GM23338 (cell line): ENCODE results near the gene GAB2. TPM values are rescaled to one million over a fixed set of nuclear protein-coding genes. Genes with fewer than 3 reads are reported as not detected.

Experiments used
- ATAC-seq: fragments of 200-7000 bp; cut with Tn5 transposase; 3 replicates; pipeline ENCODE4 v1.9.1; 2020
- DNase-seq: peaks from one replicate; pipeline ENCODE4 v3.0.0-alpha.2; 2015; ENCODE audit warnings: low spot score
- H2AFZ ChIP-seq: fragments of 200-600 bp; sonication (generic); 2 replicates; pipeline ENCODE4 v1.8.0; 2016; ENCODE audit warnings: antibody characterized with exemption, mild to moderate bottlenecking, moderate library complexity
- H3F3A ChIP-seq: fragments of 200-600 bp; sonication (generic); replicated peaks from 2 replicates; pipeline ENCODE4 v1.8.0; 2017; ENCODE audit warnings: antibody characterized with exemption, mixed run types, low read depth
- H3K27ac ChIP-seq: fragments of 200-600 bp; sonication (generic); 2 replicates; pipeline ENCODE4 v1.6.1; 2016; ENCODE audit warnings: low read depth
- H3K27me3 ChIP-seq: fragments of 200-600 bp; sonication (generic); 2 replicates; pipeline ENCODE4 v1.8.0; 2016; ENCODE audit warnings: mild to moderate bottlenecking, mixed run types, moderate library complexity; ENCODE audit not compliant: insufficient read depth
- H3K36me3 ChIP-seq: fragments of 200-600 bp; sonication (generic); 2 replicates; pipeline ENCODE4 v1.8.0; 2016; ENCODE audit warnings: mild to moderate bottlenecking; ENCODE audit not compliant: insufficient read depth
- H3K4me1 ChIP-seq: fragments of 200-600 bp; sonication (generic); 2 replicates; pipeline ENCODE4 v1.8.0; 2016; ENCODE audit warnings: mild to moderate bottlenecking, moderate library complexity; ENCODE audit not compliant: insufficient read depth
- H3K4me2 ChIP-seq: fragments of 200-600 bp; sonication (generic); 2 replicates; pipeline ENCODE4 v1.7.1; 2017; ENCODE audit warnings: mixed run types
- H3K4me3 ChIP-seq: fragments of 200-600 bp; sonication (generic); 2 replicates; pipeline ENCODE4 v1.6.1; 2016; ENCODE audit warnings: mixed run types
- H3K79me2 ChIP-seq: fragments of 200-600 bp; sonication (generic); replicated peaks from 2 replicates; pipeline ENCODE4 v1.8.0; 2017; ENCODE audit warnings: mild to moderate bottlenecking; ENCODE audit not compliant: insufficient read depth
- H3K9me2 ChIP-seq: fragments of 200-600 bp; sonication (generic); 2 replicates; pipeline ENCODE4 v1.8.0; 2017; ENCODE audit not compliant: insufficient read depth
- H4K20me1 ChIP-seq: fragments of 200-600 bp; sonication (generic); replicated peaks from 2 replicates; pipeline ENCODE4 v1.8.0; 2017; ENCODE audit warnings: mild to moderate bottlenecking; ENCODE audit not compliant: insufficient read depth
- H3K27ac Mint-ChIP-seq: 2 replicates; pipeline ENCODE4 v1.8.0; 2020; ENCODE audit warnings: inconsistent platforms, mild to moderate bottlenecking, moderate library complexity, mixed read lengths
- H3K27me3 Mint-ChIP-seq: 3 replicates; pipeline ENCODE4 v1.8.0; 2022; ENCODE audit warnings: low read depth, mild to moderate bottlenecking, moderate library complexity, mixed read lengths, inconsistent platforms; ENCODE audit not compliant: insufficient read depth, poor library complexity
- H3K36me3 Mint-ChIP-seq: 3 replicates; pipeline ENCODE4 v1.8.0; 2021; ENCODE audit warnings: low read depth, mild to moderate bottlenecking, inconsistent platforms, moderate library complexity, mixed read lengths
- H3K4me1 Mint-ChIP-seq: 3 replicates; pipeline ENCODE4 v1.8.0; 2020; ENCODE audit warnings: mild to moderate bottlenecking, inconsistent platforms, mixed read lengths
- H3K4me3 Mint-ChIP-seq: 3 replicates; pipeline ENCODE4 v1.8.0; 2021; ENCODE audit warnings: moderate library complexity, mild to moderate bottlenecking, inconsistent platforms, mixed read lengths
- H3K9me3 Mint-ChIP-seq: 3 replicates; pipeline ENCODE4 v1.8.0; 2020; ENCODE audit warnings: moderate library complexity, mild to moderate bottlenecking, inconsistent platforms, mixed read lengths
- CREB1 ChIP-seq: fragments of 250-450 bp; sonication (Bioruptor Pico); IDR thresholded peaks from 2 replicates; pipeline ENCODE4 v1.5.0; 2020; ENCODE audit warnings: low read depth, mild to moderate bottlenecking, moderate library complexity
- EZH2 ChIP-seq: fragments of 200-600 bp; sonication (generic); IDR thresholded peaks from one replicate; pipeline ENCODE4 v1.8.0; 2017; ENCODE audit warnings: antibody characterized with exemption, mild to moderate bottlenecking, low read depth; ENCODE audit not compliant: unreplicated experiment
- EZH2phosphoT487 ChIP-seq: fragments of 200-600 bp; sonication (generic); IDR thresholded peaks from one replicate; pipeline ENCODE4 v1.8.1; 2018; ENCODE audit warnings: antibody characterized with exemption; ENCODE audit not compliant: unreplicated experiment
- JUNB ChIP-seq: IDR thresholded peaks from one replicate; pipeline ENCODE4 v1.6.1; 2016; ENCODE audit warnings: antibody characterized with exemption; ENCODE audit not compliant: unreplicated experiment
- NANOG ChIP-seq: IDR thresholded peaks from 2 replicates; pipeline ENCODE4 v1.6.1; 2016; ENCODE audit warnings: antibody characterized with exemption, borderline replicate concordance
- POLR2AphosphoS5 ChIP-seq: IDR thresholded peaks from 2 replicates; pipeline ENCODE4 v1.6.1; 2016; ENCODE audit warnings: antibody characterized with exemption, low read depth
- REST ChIP-seq: IDR thresholded peaks from one replicate; pipeline ENCODE4 v1.6.1; 2018; ENCODE audit warnings: antibody characterized with exemption; ENCODE audit not compliant: unreplicated experiment
- ZNF114 ChIP-seq: fragments of 250-450 bp; sonication (Bioruptor Pico); IDR thresholded peaks from 2 replicates; pipeline ENCODE4 v1.5.0; 2020; ENCODE audit warnings: mild to moderate bottlenecking, moderate library complexity
- ZNF331 ChIP-seq: fragments of 250-450 bp; sonication (Bioruptor Pico); IDR thresholded peaks from 2 replicates; pipeline ENCODE4 v1.5.0; 2020; ENCODE audit warnings: low read depth, mild to moderate bottlenecking, moderate library complexity
- polyA plus RNA-seq: library from polyadenylated mRNA; unstranded; fragments of >200 nt; fragmentation: Nextera tagmentation; extraction: Ambion mirVana; gene quantifications from 2 replicates; pipeline ENCODE4 v1.2.1, GENCODE V29; 2016
- total RNA-seq: library from RNA; depleted of rRNA; stranded (reverse); fragments of >200 nt; shearing (Covaris generic); gene quantifications from 2 replicates; pipeline ENCODE4 v1.2.3, GENCODE V29; 2014
- TF ChIP-seq, protein P1 (sequence below): fragments of 250-450 bp; sonication (Bioruptor Pico); IDR thresholded peaks from 2 replicates; pipeline ENCODE4 v1.5.0; 2020; ENCODE audit warnings: mild to moderate bottlenecking, moderate library complexity
- TF ChIP-seq, protein P2 (sequence below), 2 experiments: fragments of 200-600 bp in 1 of 2; sonication (generic) in 1 of 2; conservative IDR thresholded peaks; 2 replicates each; pipeline versions ENCODE4 v1.5.1 to v1.6.1; 2016 to 2017; ENCODE audit warnings: antibody characterized with exemption in 2 of 2, low read depth in 2 of 2, mild to moderate bottlenecking in 2 of 2, moderate library complexity in 1 of 2
- TF ChIP-seq, protein P3 (sequence below): IDR thresholded peaks from 2 replicates; pipeline ENCODE4 v1.6.1; 2016; ENCODE audit warnings: antibody characterized with exemption

GAB2 gene
- total and polyA plus RNA-seq, 2 experiments from 2014 or later, result 2.0 to 10.8 TPM

DNA sequence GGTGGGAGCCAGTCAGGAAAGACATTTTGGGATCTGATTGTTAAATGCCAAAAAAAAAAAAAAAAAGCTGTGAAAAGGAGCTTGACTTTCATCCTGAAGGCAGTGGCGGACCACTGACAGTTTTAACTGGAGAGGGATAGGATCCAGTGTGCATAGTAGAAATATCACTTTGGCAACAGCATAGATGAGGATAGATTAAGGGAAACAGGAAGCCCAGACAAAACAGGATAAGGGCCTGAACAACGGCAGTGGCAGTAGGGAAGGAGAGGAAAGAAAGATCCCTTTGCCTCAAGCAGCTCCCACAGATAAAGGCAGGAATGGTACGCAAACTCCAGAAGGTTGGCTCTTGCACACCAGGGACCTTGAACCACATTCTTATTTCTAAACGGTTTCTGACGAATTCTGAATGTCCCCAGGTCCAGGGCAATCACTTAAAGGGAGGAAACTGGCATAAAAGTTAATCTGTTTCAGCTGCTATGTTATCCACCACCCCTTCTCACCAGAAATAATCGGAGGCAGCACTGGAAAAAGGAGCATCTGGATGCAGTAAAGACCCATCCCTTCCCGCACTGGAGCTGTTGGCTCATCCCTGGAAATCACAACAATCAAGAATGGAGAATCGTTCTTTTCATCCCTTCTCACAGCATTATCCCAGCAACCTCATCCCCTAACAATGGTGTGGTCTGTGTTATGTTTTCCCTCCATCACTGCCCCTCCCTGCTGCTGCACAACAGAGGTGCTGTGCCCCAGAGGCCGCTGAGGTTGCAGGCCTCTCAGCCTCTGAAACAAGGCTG is 99.1 kb downstream of the GAB2 start (continued):
- TF ChIP-seq, protein P1, sequence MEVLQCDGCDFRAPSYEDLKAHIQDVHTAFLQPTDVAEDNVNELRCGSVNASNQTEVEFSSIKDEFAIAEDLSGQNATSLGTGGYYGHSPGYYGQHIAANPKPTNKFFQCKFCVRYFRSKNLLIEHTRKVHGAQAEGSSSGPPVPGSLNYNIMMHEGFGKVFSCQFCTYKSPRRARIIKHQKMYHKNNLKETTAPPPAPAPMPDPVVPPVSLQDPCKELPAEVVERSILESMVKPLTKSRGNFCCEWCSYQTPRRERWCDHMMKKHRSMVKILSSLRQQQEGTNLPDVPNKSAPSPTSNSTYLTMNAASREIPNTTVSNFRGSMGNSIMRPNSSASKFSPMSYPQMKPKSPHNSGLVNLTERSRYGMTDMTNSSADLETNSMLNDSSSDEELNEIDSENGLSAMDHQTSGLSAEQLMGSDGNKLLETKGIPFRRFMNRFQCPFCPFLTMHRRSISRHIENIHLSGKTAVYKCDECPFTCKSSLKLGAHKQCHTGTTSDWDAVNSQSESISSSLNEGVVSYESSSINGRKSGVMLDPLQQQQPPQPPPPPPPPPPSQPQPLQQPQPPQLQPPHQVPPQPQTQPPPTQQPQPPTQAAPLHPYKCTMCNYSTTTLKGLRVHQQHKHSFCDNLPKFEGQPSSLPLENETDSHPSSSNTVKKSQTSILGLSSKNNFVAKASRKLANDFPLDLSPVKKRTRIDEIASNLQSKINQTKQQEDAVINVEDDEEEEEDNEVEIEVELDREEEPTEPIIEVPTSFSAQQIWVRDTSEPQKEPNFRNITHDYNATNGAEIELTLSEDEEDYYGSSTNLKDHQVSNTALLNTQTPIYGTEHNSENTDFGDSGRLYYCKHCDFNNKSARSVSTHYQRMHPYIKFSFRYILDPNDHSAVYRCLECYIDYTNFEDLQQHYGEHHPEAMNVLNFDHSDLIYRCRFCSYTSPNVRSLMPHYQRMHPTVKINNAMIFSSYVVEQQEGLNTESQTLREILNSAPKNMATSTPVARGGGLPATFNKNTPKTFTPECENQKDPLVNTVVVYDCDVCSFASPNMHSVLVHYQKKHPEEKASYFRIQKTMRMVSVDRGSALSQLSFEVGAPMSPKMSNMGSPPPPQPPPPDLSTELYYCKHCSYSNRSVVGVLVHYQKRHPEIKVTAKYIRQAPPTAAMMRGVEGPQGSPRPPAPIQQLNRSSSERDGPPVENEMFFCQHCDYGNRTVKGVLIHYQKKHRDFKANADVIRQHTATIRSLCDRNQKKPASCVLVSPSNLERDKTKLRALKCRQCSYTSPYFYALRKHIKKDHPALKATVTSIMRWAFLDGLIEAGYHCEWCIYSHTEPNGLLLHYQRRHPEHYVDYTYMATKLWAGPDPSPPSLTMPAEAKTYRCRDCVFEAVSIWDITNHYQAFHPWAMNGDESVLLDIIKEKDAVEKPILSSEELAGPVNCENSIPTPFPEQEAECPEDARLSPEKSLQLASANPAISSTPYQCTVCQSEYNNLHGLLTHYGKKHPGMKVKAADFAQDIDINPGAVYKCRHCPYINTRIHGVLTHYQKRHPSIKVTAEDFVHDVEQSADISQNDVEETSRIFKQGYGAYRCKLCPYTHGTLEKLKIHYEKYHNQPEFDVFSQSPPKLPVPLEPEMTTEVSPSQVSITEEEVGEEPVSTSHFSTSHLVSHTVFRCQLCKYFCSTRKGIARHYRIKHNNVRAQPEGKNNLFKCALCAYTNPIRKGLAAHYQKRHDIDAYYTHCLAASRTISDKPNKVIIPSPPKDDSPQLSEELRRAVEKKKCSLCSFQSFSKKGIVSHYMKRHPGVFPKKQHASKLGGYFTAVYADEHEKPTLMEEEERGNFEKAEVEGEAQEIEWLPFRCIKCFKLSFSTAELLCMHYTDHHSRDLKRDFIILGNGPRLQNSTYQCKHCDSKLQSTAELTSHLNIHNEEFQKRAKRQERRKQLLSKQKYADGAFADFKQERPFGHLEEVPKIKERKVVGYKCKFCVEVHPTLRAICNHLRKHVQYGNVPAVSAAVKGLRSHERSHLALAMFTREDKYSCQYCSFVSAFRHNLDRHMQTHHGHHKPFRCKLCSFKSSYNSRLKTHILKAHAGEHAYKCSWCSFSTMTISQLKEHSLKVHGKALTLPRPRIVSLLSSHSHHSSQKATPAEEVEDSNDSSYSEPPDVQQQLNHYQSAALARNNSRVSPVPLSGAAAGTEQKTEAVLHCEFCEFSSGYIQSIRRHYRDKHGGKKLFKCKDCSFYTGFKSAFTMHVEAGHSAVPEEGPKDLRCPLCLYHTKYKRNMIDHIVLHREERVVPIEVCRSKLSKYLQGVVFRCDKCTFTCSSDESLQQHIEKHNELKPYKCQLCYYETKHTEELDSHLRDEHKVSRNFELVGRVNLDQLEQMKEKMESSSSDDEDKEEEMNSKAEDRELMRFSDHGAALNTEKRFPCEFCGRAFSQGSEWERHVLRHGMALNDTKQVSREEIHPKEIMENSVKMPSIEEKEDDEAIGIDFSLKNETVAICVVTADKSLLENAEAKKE (CRISPR knock-in tag), result no peak
- TF ChIP-seq EZH2phosphoT487, result no peak
- TF ChIP-seq, protein P2, sequence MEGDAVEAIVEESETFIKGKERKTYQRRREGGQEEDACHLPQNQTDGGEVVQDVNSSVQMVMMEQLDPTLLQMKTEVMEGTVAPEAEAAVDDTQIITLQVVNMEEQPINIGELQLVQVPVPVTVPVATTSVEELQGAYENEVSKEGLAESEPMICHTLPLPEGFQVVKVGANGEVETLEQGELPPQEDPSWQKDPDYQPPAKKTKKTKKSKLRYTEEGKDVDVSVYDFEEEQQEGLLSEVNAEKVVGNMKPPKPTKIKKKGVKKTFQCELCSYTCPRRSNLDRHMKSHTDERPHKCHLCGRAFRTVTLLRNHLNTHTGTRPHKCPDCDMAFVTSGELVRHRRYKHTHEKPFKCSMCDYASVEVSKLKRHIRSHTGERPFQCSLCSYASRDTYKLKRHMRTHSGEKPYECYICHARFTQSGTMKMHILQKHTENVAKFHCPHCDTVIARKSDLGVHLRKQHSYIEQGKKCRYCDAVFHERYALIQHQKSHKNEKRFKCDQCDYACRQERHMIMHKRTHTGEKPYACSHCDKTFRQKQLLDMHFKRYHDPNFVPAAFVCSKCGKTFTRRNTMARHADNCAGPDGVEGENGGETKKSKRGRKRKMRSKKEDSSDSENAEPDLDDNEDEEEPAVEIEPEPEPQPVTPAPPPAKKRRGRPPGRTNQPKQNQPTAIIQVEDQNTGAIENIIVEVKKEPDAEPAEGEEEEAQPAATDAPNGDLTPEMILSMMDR (conservative IDR thresholded peaks at IDR 0.05; ENCODE audit: low read depth in 2 of 2), result no peak

DNA sequence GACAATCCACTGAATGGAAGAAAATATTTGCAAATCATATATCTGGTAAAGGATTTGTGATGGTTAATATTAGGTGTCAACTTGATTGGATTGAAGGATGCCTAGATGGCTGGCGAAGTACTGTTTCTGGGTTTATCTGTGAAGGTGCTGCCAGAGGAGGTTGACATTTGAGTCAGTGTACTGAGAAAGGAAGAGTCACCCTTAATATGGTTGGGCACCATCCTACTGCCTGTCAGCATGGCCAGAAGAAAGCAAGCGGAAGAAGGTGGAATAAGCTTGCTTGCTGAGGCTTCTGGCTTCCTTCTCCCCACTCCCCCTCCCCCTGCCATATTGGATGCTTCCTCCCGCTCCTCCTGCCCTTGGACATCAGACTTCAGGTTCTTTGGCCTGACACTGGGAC is 101.9 kb downstream of the GAB2 start:
- no peak overlapping the region for H3K27ac Mint-ChIP-seq
- peaks cover 4% of the 10 kb centered on the region; the same call in 1 of the 3 replicates for H3K9me3 Mint-ChIP-seq
- H3K27ac ChIP-seq, result no peak overlapping the region
- peaks cover 8% of the 10 kb centered on the region for H3K27me3 Mint-ChIP-seq
- H3K4me1 Mint-ChIP-seq, result peaks cover 16% of the 10 kb centered on the region
- ATAC-seq (no peak), DNase-seq (no peak)
- no peaks in the 10 kb centered on the region for H3K4me1 ChIP-seq
- no peaks in the 10 kb centered on the region for H3K27me3 ChIP-seq
- no peaks in the 10 kb centered on the region for H3K36me3 Mint-ChIP-seq
- no peak overlapping the region for H3K4me2 ChIP-seq
- H4K20me1 ChIP-seq, result no peaks in the 10 kb centered on the region
- H3K36me3 ChIP-seq, result no peaks in the 10 kb centered on the region
- H3K4me3 ChIP-seq, result no peak overlapping the region
- no peak overlapping the region for H3K4me3 Mint-ChIP-seq
- no peaks in the 10 kb centered on the region for H3F3A ChIP-seq
- H2AFZ ChIP-seq, result no peak overlapping the region
- 0 out of 2 replicates have a peak, but pooled peaks cover 2% of the 10 kb centered on the region for H3K9me2 ChIP-seq
- H3K79me2 ChIP-seq, result no peaks in the 10 kb centered on the region
- TF ChIP-seq NANOG, result no peak
- no peak for TF ChIP-seq EZH2
- no peak for TF ChIP-seq ZNF114
- TF ChIP-seq CREB1 (CRISPR knock-in tag), result no peak
- no peak for TF ChIP-seq REST
- no peak for TF ChIP-seq EZH2phosphoT487
- TF ChIP-seq ZNF331 (CRISPR knock-in tag), result no peak
- TF ChIP-seq POLR2AphosphoS5, result no peak
- TF ChIP-seq, protein P3, sequence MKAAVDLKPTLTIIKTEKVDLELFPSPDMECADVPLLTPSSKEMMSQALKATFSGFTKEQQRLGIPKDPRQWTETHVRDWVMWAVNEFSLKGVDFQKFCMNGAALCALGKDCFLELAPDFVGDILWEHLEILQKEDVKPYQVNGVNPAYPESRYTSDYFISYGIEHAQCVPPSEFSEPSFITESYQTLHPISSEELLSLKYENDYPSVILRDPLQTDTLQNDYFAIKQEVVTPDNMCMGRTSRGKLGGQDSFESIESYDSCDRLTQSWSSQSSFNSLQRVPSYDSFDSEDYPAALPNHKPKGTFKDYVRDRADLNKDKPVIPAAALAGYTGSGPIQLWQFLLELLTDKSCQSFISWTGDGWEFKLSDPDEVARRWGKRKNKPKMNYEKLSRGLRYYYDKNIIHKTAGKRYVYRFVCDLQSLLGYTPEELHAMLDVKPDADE, result no peak
- TF ChIP-seq JUNB, result no peak
